Measurements from ENCODE around the gene MAML3.

MAML3 gene

DNA sequence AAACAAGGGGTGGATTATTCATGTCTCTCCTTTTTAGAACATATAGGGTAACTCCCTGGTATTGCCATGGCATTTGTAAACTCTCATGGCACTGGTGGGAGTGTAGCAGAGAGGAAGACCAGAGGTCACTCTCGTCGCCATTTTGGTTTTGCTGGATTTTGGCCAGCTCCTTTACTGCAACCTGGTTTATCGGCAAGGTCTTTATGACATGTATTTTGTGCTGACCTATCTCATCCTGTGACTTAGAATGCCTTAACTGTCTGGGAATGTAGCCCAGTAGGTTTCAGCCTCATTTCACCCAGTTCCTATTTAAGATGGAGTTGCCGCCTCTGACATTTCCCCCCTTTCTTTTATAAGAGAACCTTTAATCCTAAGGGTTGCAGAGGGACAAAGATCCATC is 442.5 kb downstream of the MAML3 start:
- no peaks in the 10 kb centered on the region for H3K27me3 ChIP-seq (ENCODE audit: control insufficient read depth, low read length)

DNA sequence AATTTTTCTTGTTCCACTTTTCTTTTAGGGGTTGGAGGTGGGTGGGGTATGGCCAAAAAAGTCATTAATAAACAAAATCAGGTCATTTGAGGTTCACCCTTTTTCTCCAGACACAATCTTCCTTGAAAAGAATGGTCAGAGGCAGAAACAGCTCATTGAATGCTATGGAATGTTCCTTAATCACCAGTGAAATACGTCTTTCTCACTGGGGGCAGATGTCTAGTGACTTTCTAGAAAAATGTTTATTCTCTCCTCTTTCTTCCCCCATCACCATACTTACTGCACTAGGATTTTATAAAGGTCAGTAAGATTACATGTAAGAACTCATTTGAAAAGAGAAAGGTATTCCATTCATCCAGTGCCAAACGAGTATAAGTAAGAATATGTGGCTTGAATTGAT is 443.9 kb downstream of the MAML3 start:
- no peaks in the 10 kb centered on the region for H3K9me2 ChIP-seq (replicated peaks; ENCODE audit: control insufficient read depth, low read length)
- H3K4me2 ChIP-seq (ENCODE audit: low read length): no peak overlapping the region
- H3K27ac ChIP-seq (ENCODE audit: low read depth, low read length): no peak overlapping the region
- H3F3A ChIP-seq (ENCODE audit: control insufficient read depth, insufficient read depth): no peaks in the 10 kb centered on the region
- no peaks in the 10 kb centered on the region for H3K4me1 ChIP-seq (ENCODE audit: control insufficient read depth, low read length)
- no peaks in the 10 kb centered on the region for H3K27me3 ChIP-seq (ENCODE audit: control insufficient read depth, low read length)
- no peaks in the 10 kb centered on the region for H3K36me3 ChIP-seq (ENCODE audit: control insufficient read depth, low read length)
- TF ChIP-seq, protein P1, sequence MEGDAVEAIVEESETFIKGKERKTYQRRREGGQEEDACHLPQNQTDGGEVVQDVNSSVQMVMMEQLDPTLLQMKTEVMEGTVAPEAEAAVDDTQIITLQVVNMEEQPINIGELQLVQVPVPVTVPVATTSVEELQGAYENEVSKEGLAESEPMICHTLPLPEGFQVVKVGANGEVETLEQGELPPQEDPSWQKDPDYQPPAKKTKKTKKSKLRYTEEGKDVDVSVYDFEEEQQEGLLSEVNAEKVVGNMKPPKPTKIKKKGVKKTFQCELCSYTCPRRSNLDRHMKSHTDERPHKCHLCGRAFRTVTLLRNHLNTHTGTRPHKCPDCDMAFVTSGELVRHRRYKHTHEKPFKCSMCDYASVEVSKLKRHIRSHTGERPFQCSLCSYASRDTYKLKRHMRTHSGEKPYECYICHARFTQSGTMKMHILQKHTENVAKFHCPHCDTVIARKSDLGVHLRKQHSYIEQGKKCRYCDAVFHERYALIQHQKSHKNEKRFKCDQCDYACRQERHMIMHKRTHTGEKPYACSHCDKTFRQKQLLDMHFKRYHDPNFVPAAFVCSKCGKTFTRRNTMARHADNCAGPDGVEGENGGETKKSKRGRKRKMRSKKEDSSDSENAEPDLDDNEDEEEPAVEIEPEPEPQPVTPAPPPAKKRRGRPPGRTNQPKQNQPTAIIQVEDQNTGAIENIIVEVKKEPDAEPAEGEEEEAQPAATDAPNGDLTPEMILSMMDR (IDR thresholded peaks at IDR 0.05; ENCODE audit: low read depth, low read length, poor library complexity, severe bottlenecking): no peak
- no peaks in the 10 kb centered on the region for H3K9me3 ChIP-seq (ENCODE audit: control insufficient read depth, insufficient read depth, low read length)
- no peaks in the 10 kb centered on the region for H3K79me2 ChIP-seq (ENCODE audit: control insufficient read depth, low read length)
- no peaks in the 10 kb centered on the region for H4K20me1 ChIP-seq (ENCODE audit: control insufficient read depth, insufficient read depth, low read depth, low read length)
- no peak overlapping the region for H3K4me3 ChIP-seq (ENCODE audit: low read length)

More for the DNA sequence above, 442.5 kb downstream of the MAML3 start:
- Histone ChIP-seq H3K36me3 (ENCODE audit: control insufficient read depth, low read length) (no peaks in the 10 kb centered on the region), H3K4me1 (ENCODE audit: control insufficient read depth, low read length) (no peaks in the 10 kb centered on the region), H3K27ac (ENCODE audit: low read depth, low read length) (no peak overlapping the region), H3K79me2 (ENCODE audit: control insufficient read depth, low read length) (no peaks in the 10 kb centered on the region), H3K4me2 (ENCODE audit: low read length) (no peak overlapping the region), H3F3A (ENCODE audit: control insufficient read depth, insufficient read depth) (no peaks in the 10 kb centered on the region), H3K9me3 (ENCODE audit: control insufficient read depth, insufficient read depth, low read length) (no peaks in the 10 kb centered on the region), H3K4me3 (ENCODE audit: low read length) (no peak overlapping the region), H3K9me2 (replicated peaks; ENCODE audit: control insufficient read depth, low read length) (no peaks in the 10 kb centered on the region), H4K20me1 (ENCODE audit: control insufficient read depth, insufficient read depth, low read depth, low read length) (no peaks in the 10 kb centered on the region)
- TF ChIP-seq EZH2phosphoT487 (IDR thresholded peaks at IDR 0.05; ENCODE audit: borderline replicate concordance, low read length): no peak
- TF ChIP-seq, protein P1 (IDR thresholded peaks at IDR 0.05; ENCODE audit: low read depth, low read length, poor library complexity, severe bottlenecking): no peak

DNA sequence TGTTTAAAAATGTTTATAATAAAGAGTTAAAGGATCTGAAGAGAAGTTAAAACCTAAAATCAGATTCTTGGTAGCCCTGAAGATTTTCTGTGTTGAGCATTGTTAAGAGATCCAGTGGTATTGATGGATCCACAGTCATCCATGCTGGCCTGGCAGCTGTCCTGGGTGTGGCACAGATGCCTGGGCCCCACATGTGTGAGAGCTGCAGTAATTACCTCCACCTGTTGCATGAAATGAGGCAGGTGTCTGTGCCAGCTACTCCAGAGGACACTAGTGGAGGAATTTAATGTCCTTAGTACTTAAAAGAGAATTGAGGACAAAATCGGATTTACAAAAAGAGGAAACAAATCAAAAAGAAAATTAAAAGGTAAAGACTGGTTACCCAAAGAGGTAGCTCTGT is 444.3 kb downstream of the MAML3 start:
- H3K27ac ChIP-seq (ENCODE audit: low read depth, low read length): no peak overlapping the region
- no peaks in the 10 kb centered on the region for H3K9me3 ChIP-seq (ENCODE audit: control insufficient read depth, insufficient read depth, low read length)
- no peaks in the 10 kb centered on the region for H3F3A ChIP-seq (ENCODE audit: control insufficient read depth, insufficient read depth)
- H3K4me1 ChIP-seq (ENCODE audit: control insufficient read depth, low read length): no peaks in the 10 kb centered on the region
- no peak overlapping the region for H3K4me3 ChIP-seq (ENCODE audit: low read length)
- H3K36me3 ChIP-seq (ENCODE audit: control insufficient read depth, low read length): no peaks in the 10 kb centered on the region
- no peak for TF ChIP-seq EZH2phosphoT487 (IDR thresholded peaks at IDR 0.05; ENCODE audit: borderline replicate concordance, low read length)
- TF ChIP-seq, protein P1 (IDR thresholded peaks at IDR 0.05; ENCODE audit: low read depth, low read length, poor library complexity, severe bottlenecking): no peak
- no peaks in the 10 kb centered on the region for H3K9me2 ChIP-seq (replicated peaks; ENCODE audit: control insufficient read depth, low read length)
- H3K79me2 ChIP-seq (ENCODE audit: control insufficient read depth, low read length): no peaks in the 10 kb centered on the region
- H3K4me2 ChIP-seq (ENCODE audit: low read length): no peak overlapping the region
- H4K20me1 ChIP-seq (ENCODE audit: control insufficient read depth, insufficient read depth, low read depth, low read length): no peaks in the 10 kb centered on the region
- H3K27me3 ChIP-seq (ENCODE audit: control insufficient read depth, low read length): no peaks in the 10 kb centered on the region

Data from DOHH2 (cell line).